K562 (cell line): ENCODE measurements around the gene CTTNBP2. TPM values are rescaled to one million over a fixed set of nuclear protein-coding genes. Genes with fewer than 3 reads are reported as not detected.

Source experiments
- ATAC-seq: fragments of 200-7000 bp; cut with Tn5 transposase; 3 replicates; pipeline ENCODE4 v1.9.1; 2020; ENCODE audit warnings: moderate library complexity
- BruUV-seq: library from RNA; stranded (reverse); fragments of 400-500 nt; replicated peaks from 2 replicates; lab custom pipeline; 2021; lab: Mats Ljungman, UMichigan
- CTCF ChIA-PET: fragments of 300-600 bp; formaldehyde crosslinking; extraction: SDS; loops from one replicate; lab custom pipeline; 2021; ENCODE audit warnings: low intra/inter-chr PET ratio; lab: Yijun Ruan, JAX
- POLR2A ChIA-PET: fragments of 300-600, 350-650 bp; sonication (Branson Sonifier 250); formaldehyde crosslinking; extraction: SDS; loops from one replicate; lab custom pipeline; 2021; ENCODE audit warnings: antibody characterized with exemption, inconsistent platforms; lab: Yijun Ruan, JAX
- DNase-seq, 4 experiments: peaks; one replicate each; pipeline versions ENCODE4 v3.0.0 to v3.0.0-alpha.2; 2011 to 2018; ENCODE audit warnings: low spot score in 3 of 4, mixed read lengths in 3 of 4; ENCODE audit errors: extremely low read depth in 1 of 4
- FAIRE-seq: peaks from 2 replicates; lab custom pipeline; 2011; peaks lifted over from hg19 to GRCh38; lab: Jason Lieb, UNC
- H2AFZ ChIP-seq: 2 replicates; pipeline ENCODE4 v1.6.0; 2011; ENCODE audit warnings: low read depth, low read length, control low read depth, inconsistent platforms
- H3K27ac ChIP-seq: fragments of 200-600 bp; 3 replicates; pipeline ENCODE4 v1.8.0; 2011; ENCODE audit warnings: low read depth, mild to moderate bottlenecking, control low read depth, inconsistent platforms, low read length, moderate library complexity, mixed read lengths; ENCODE audit errors: extremely low read depth
- H3K27me3 ChIP-seq, 2 experiments: fragments of 300-600 bp in 1 of 2; 2 replicates in 1 of 2; 3 replicates in 1 of 2; pipeline versions ENCODE4 v1.6.0 to v1.8.0; 2011; ENCODE audit warnings: inconsistent platforms in 2 of 2, low read length in 2 of 2, mild to moderate bottlenecking in 1 of 2, mixed read lengths in 1 of 2, moderate library complexity in 1 of 2; ENCODE audit not compliant: control insufficient read depth in 2 of 2, insufficient read depth in 2 of 2
- H3K36me3 ChIP-seq: fragments of 300-600 bp; 3 replicates; pipeline ENCODE4 v1.8.0; 2011; ENCODE audit warnings: mild to moderate bottlenecking, low read length, inconsistent platforms; ENCODE audit not compliant: control insufficient read depth, insufficient read depth
- H3K4me1 ChIP-seq, 2 experiments: fragments of 200-600 bp in 1 of 2; replicated peaks in 1 of 2; 2 replicates in 1 of 2; 3 replicates in 1 of 2; pipeline versions ENCODE4 v1.5.1 to v1.8.0; 2011; ENCODE audit warnings: inconsistent platforms in 2 of 2, low read length in 2 of 2, mild to moderate bottlenecking in 1 of 2, mixed read lengths in 1 of 2, moderate library complexity in 1 of 2; ENCODE audit not compliant: control insufficient read depth in 2 of 2, insufficient read depth in 2 of 2
- H3K4me2 ChIP-seq: 2 replicates; pipeline ENCODE4 v1.6.1; 2011; ENCODE audit warnings: low read length, control low read depth, inconsistent platforms, mixed read lengths; ENCODE audit not compliant: insufficient read depth
- H3K4me3 ChIP-seq: fragments of 200-600 bp; sonication (generic), shearing (Covaris generic); 2 replicates; pipeline ENCODE4 v1.5.1; 2016; ENCODE audit warnings: control low read depth, inconsistent platforms
- H3K79me2 ChIP-seq: fragments of 200-600 bp; 3 replicates; pipeline ENCODE4 v1.8.0; 2011; ENCODE audit warnings: low read length, inconsistent platforms; ENCODE audit not compliant: control insufficient read depth, insufficient read depth
- H3K9ac ChIP-seq, 2 experiments: 2 replicates each; pipeline versions ENCODE4 v1.6.0 to v1.6.1; 2011; ENCODE audit warnings: low read depth in 2 of 2, low read length in 2 of 2, control low read depth in 1 of 2, inconsistent platforms in 1 of 2, mild to moderate bottlenecking in 1 of 2, mixed read lengths in 1 of 2; ENCODE audit not compliant: insufficient read depth in 1 of 2
- H3K9me1 ChIP-seq: one replicate; pipeline ENCODE4 v1.6.0; 2011; ENCODE audit warnings: inconsistent platforms, mild to moderate bottlenecking, low read length, moderate library complexity; ENCODE audit not compliant: control insufficient read depth, insufficient read depth
- H3K9me3 ChIP-seq: replicated peaks from 2 replicates; pipeline ENCODE4 v1.5.1; 2011; ENCODE audit warnings: low read depth, low read length, inconsistent platforms; ENCODE audit not compliant: control insufficient read depth, insufficient read depth
- H4K20me1 ChIP-seq: replicated peaks from 2 replicates; pipeline ENCODE4 v1.6.1; 2011; ENCODE audit warnings: low read length, inconsistent platforms, mixed read lengths; ENCODE audit not compliant: control insufficient read depth, insufficient read depth
- FOXA1 ChIP-seq: fragments of 450-650 bp; IDR thresholded peaks from 2 replicates; pipeline ENCODE4 v1.6.1; 2016; ENCODE audit warnings: mild to moderate bottlenecking, borderline replicate concordance
- MCM7 ChIP-seq, 2 experiments: fragments of 450-650 bp; IDR thresholded peaks; 2 replicates each; pipeline ENCODE4 v1.6.1; 2016 to 2018
- PML ChIP-seq: IDR thresholded peaks from 2 replicates; pipeline ENCODE4 v1.6.1; 2012; ENCODE audit warnings: low read length, inconsistent platforms
- POLR2B ChIP-seq: fragments of 450-650 bp; IDR thresholded peaks from 2 replicates; pipeline ENCODE4 v1.6.1; 2018; ENCODE audit warnings: low read depth; ENCODE audit not compliant: partially characterized antibody
- SREBF2 ChIP-seq: sonication (generic); formaldehyde crosslinking; IDR thresholded peaks from 2 replicates; pipeline ENCODE4 v1.4.0; 2020; ENCODE audit warnings: mild to moderate bottlenecking, missing genetic modification reagents
- SRF ChIP-seq, 2 experiments: fragments of 250-450, 450-650 bp in 1 of 2; sonication (Bioruptor Pico) in 1 of 2; sonication (generic) in 1 of 2; formaldehyde crosslinking; IDR thresholded peaks; 2 replicates each; pipeline versions ENCODE4 v1.5.0 to v1.5.1; 2020 to 2022; ENCODE audit warnings: mild to moderate bottlenecking in 1 of 2, missing genetic modification reagents in 1 of 2
- ZFP30 ChIP-seq: fragments of 250-450 bp; sonication (Bioruptor Pico); IDR thresholded peaks from 2 replicates; pipeline ENCODE4 v1.8.0; 2022; ENCODE audit warnings: moderate library complexity, mild to moderate bottlenecking, inconsistent platforms, borderline replicate concordance
- ZNF431 ChIP-seq: sonication (generic); formaldehyde crosslinking; IDR thresholded peaks from 2 replicates; pipeline ENCODE4 v1.8.0; 2022; ENCODE audit warnings: mild to moderate bottlenecking, missing genetic modification reagents
- ZNF589 ChIP-seq: fragments of 200-800 bp; sonication (Bioruptor generic); IDR thresholded peaks from 2 replicates; pipeline ENCODE4 v1.6.1; 2016; ENCODE audit warnings: low read depth, missing genetic modification characterization, missing compliant biosample characterization
- WGBS: fragments of 100-300 bp; shearing (Covaris generic); methylation state at CpG from one replicate; pipeline ENCODE4 v1.1.6; 2016; ENCODE audit warnings: low coverage, mixed read lengths; ENCODE audit not compliant: insufficient coverage; ENCODE audit errors: missing lambda C conversion rate; 5-methylcytosine and 5-hydroxymethylcytosine counted together
- in situ Hi-C: fragments of 300-500 bp; cut with MboI; formaldehyde crosslinking; loops from 4 replicates; pipeline ENCODE4 v1.15.0; 2018; ENCODE audit warnings: inconsistent platforms, mixed read lengths
- intact Hi-C: fragments of 100-400 bp; cut with micrococcal nuclease; formaldehyde crosslinking; loops from 2 replicates; pipeline ENCODE4 v1.14.2; 2022
- polyA plus RNA-seq, 8 experiments: library from polyadenylated mRNA; depleted of rRNA in 4 of 8; stranded (reverse) in 5 of 8; unstranded in 3 of 8; fragments of >200 nt; fragmentation: Nextera tagmentation in 2 of 8; fragmentation: Illumina TruSeq in 1 of 8; extraction: Ambion mirVana in 2 of 8; extraction: Trizol in 1 of 8; gene quantifications; 2 replicates each; pipeline versions ENCODE4 v1.2.1 to v1.2.3, GENCODE V29; 2011 to 2014; ENCODE audit warnings: inconsistent platforms in 1 of 8, missing spikeins in 1 of 8
- total RNA-seq, 7 experiments: library from RNA; depleted of rRNA in 6 of 7; stranded (reverse); fragments of >200 nt in 6 of 7; fragmentation: Illumina TruSeq in 2 of 7; extraction: Trizol in 2 of 7; gene quantifications; 2 replicates each; pipeline versions ENCODE4 v1.2.1 to v1.2.3, GENCODE V29; 2011 to 2021; ENCODE audit warnings: low replicate concordance in 1 of 7
- TF ChIP-seq, protein P1 (sequence below), 2 experiments: IDR thresholded peaks in 1 of 2; conservative IDR thresholded peaks in 1 of 2; 2 replicates each; pipeline ENCODE4 v1.6.1; 2016; ENCODE audit warnings: low read depth in 2 of 2, mild to moderate bottlenecking in 1 of 2, missing compliant biosample characterization in 1 of 2, missing genetic modification characterization in 1 of 2, moderate library complexity in 1 of 2
- TF ChIP-seq, protein P2 (sequence below): sonication (generic); formaldehyde crosslinking; IDR thresholded peaks from 2 replicates; pipeline ENCODE4 v1.8.1; 2022; ENCODE audit warnings: missing genetic modification reagents

Gene CTTNBP2
- total and polyA plus RNA-seq, 9 of the 15 experiments (the other 6 are each of a cell fraction or from before 2014, with no cell fraction given) = 0.05 TPM; not detected in 8

DNA sequence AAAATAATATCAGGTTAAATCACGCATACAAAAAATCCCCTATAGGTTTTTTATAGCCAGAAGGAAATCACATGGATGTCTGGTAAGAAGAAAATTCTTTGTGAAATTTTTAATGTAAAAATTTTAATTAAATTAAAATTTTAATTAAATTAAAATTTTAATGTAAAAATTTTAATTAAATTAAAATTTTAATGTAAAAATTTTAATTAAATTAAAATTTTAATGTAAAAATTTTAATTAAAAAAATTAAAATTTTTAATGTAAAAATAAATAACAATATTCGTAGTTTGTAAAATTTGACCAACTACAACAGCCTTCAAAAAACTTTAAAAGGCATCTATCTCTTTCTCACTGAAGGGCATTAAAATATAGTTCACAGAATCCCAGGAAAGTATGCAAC, 61.5 kb downstream of the CTTNBP2 start:
- no peak overlapping the region for H3K27ac ChIP-seq
- no peak for DNase-seq
- CTCF ChIA-PET = no interaction called here
- ATAC-seq = no peak
- H3K27me3 ChIP-seq = no peaks in the 10 kb centered on the region
- TF ChIP-seq SREBF2 (CRISPR knock-in tag) = no peak
- TF ChIP-seq, all 486 proteins: peak for 0
- H3K4me3 ChIP-seq = no peak overlapping the region
- H3K4me2 ChIP-seq = no peak overlapping the region
- H3K9ac ChIP-seq = no peak overlapping the region
- no peaks in the 10 kb centered on the region for H3K4me1 ChIP-seq
- H3K9me3 ChIP-seq = no peaks in the 10 kb centered on the region
- no TSS peak for BruUV-seq
- H2AFZ ChIP-seq = no peak overlapping the region
- POLR2A ChIA-PET = no interaction called here
- in situ Hi-C loops = no loop called here
- intact Hi-C loops = no loop called here
- no peaks in the 10 kb centered on the region for H3K9me1 ChIP-seq
- H3K79me2 ChIP-seq = no peaks in the 10 kb centered on the region
- FAIRE-seq = no peak
- H3K36me3 ChIP-seq = no peaks in the 10 kb centered on the region
- WGBS = 27% methylated on average over 2 of the region's 2 CpGs
- no peaks in the 10 kb centered on the region for H4K20me1 ChIP-seq

DNA sequence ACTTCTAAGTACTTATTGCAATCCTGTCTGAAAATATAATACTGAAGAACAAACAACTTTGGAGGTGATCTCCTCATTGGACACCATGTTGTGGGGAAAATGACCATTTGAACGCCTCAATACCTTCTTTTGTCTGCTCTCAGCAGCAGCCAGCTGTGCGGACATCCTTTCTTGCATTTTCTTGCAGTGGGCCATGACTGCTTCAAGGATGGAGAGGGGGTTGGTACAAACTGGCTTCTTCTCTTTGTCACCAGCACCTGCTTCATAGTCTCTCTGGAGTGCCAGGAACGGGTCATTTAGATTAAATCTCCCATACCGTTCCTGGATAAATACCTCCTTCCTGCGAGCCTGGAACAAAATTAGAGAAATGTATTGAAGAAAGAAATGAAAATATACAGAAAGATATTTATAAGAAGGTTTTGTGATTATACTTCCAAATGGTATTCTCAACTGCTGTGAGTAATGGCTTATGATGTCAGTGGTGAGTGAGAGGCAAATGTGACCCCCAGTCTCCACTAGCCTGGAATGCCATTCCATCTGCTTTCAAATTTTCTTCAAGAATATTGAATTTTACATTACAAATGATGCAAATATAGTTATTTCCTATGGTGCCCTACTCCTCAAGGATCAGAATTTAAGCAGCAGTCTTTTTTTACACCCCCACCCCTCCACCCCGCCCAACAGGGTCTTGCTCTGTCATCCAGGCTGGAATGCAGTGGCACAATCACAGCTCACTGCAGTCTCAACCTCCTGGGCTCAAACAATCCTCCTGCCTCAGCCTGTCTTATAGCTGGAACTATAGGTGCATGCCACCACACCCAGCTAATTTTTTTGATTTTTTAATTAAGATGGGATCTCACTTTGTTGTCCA, 62.4 kb downstream of the CTTNBP2 start:
- Histone ChIP-seq H4K20me1 (no peaks in the 10 kb centered on the region), H3K27me3 (no peaks in the 10 kb centered on the region), H3K27ac (no peak overlapping the region), H3K4me2 (no peak overlapping the region), H3K9ac (no peak overlapping the region), H3K4me1 (no peaks in the 10 kb centered on the region), H3K36me3 (no peaks in the 10 kb centered on the region), H2AFZ (no peak overlapping the region), H3K4me3 (no peak overlapping the region), H3K9me3 (no peaks in the 10 kb centered on the region), H3K79me2 (no peaks in the 10 kb centered on the region), H3K9me1 (no peaks in the 10 kb centered on the region)
- BruUV-seq = no TSS peak
- 7% methylated on average over 6 of the region's 6 CpGs for WGBS
- ChIA-PET POLR2A (no interaction called here), CTCF (no interaction called here)
- intact Hi-C loops (no loop called here), in situ Hi-C loops (no loop called here)
- no peak for ATAC-seq
- FAIRE-seq = no peak
- DNase-seq = no peak
- no peak for TF ChIP-seq MCM7 (IDR thresholded peaks at IDR 0.05)
- no peak for TF ChIP-seq ZNF589 (CRISPR knock-in tag)
- TF ChIP-seq, protein P1, sequence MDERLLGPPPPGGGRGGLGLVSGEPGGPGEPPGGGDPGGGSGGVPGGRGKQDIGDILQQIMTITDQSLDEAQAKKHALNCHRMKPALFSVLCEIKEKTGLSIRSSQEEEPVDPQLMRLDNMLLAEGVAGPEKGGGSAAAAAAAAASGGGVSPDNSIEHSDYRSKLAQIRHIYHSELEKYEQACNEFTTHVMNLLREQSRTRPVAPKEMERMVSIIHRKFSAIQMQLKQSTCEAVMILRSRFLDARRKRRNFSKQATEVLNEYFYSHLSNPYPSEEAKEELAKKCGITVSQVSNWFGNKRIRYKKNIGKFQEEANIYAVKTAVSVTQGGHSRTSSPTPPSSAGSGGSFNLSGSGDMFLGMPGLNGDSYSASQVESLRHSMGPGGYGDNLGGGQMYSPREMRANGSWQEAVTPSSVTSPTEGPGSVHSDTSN (CRISPR knock-in tag; IDR thresholded peaks at IDR 0.05; ENCODE audit: low read depth) = no peak
- TF ChIP-seq, protein P1 (tag; conservative IDR thresholded peaks at IDR 0.05; ENCODE audit: low read depth) = no peak
- no peak for TF ChIP-seq FOXA1
- TF ChIP-seq POLR2B = no peak
- no peak for TF ChIP-seq ZNF431 (CRISPR knock-in tag)
- TF ChIP-seq SRF (CRISPR knock-in tag; IDR thresholded peaks at IDR 0.05) = no peak
- TF ChIP-seq, protein P2, sequence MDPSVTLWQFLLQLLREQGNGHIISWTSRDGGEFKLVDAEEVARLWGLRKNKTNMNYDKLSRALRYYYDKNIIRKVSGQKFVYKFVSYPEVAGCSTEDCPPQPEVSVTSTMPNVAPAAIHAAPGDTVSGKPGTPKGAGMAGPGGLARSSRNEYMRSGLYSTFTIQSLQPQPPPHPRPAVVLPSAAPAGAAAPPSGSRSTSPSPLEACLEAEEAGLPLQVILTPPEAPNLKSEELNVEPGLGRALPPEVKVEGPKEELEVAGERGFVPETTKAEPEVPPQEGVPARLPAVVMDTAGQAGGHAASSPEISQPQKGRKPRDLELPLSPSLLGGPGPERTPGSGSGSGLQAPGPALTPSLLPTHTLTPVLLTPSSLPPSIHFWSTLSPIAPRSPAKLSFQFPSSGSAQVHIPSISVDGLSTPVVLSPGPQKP (CRISPR knock-in tag) = no peak
- TF ChIP-seq PML = no peak
- no peak for TF ChIP-seq ZFP30 (CRISPR knock-in tag)
